IPS-NIHi11 (cell line): ENCODE results near the gene TANC1.

Experiments used
- DNase-seq: peaks from one replicate; pipeline ENCODE4 v3.0.0; 2012; ENCODE audit warnings: mixed read lengths, low spot score

The TANC1 gene

DNA sequence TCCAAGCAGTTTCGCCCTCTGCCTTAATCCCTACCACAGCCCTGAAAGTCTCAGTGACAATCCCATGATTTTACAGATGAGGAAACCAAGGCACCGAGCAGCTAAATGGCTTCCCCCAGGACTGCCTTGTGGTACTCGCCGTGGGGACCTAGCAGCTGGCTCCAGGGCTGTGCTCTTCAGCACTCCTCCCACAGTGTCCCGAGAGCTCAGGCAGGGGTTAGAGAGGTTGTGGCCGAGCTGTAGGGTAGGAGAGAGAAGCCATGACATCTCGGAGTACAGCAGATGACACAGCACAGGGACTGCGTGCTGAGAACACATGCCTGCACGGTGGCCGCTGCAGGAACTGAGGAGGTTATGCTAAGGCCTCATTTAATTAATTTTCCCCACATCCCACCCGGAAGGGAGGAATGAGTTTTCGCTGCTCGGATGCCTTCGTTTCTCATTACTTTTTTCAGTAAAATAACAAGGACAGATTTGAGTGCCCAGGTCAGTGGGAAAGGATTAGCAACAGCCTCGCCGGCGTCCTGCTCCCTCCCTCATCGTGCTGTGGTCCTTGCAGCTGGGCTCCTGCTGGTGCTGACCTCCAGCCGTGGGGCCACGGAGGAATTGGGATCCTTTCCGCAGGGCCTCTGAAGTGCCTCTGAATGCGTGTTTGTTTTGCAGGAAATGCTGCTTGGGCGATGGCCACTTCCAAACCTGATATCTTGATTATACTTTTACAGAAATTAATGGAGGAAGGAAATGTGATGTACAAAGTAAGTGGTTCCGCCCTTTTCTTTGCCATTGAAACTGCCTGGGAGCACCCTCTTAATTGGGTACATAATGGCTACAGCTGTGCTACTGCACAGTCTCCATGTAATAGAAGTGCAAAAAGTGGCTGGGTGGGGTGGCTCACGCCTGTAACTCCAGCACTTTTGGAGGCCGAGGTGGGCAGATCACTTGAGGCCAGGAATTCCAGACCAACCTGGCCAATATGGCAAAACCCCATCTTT, 256.9 kb downstream of the TANC1 start:
- DNase-seq: no peak

DNA sequence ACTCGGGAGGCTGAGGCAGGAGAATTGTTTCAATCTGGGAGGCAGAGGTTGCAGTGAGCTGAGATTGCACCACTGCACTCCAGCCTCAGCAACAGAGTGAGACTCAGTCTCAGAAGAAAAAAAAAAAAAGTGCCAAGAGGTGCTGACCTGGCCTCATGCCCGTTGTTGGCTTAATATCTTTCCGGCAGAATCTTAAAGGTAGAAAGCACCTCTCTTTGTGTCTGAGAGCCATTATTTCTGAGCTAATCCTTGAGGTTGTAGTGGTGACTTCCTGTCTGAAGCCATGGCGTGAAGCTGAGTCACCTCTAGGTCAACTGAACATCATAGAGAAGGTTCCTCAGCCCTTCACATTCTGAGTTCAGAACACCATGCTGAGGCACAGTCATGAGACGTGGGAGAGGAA, 257.6 kb downstream of the TANC1 start:
- DNase-seq: no peak

DNA sequence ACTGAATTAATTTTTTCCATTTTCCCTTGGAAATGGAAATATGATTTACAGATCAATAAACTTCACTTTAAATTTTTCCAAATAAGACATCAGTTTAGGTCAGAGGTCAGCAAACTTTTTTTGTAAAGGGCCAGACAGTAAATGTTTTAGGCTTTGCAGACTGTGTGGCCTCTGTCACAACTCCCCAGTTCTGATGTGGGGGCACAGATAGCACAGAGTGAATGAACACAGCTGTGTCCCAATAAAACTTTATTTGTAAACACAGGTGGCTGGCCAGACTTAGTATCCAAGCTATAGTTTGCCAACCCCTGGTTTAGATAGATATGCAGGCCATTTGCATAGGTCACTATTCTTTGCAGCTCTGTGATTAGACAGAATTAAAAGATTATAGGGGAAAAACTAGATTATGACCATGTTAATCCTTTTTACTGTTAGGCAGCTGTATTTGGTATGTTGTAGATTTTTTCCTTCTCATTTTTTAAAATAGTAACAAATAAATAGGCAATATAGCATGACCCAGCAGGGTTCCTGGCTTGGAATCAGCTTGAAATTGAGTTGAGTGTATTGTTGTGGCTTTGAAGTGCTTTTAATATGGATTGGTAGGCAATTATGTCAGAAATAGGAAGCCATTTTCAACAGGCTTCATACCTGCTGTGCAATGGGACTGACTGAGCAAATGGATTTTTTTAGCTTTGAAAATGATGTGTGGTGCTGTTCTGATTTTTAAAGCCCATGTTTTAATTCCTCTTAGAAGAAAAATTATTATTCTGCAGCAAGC, 258.4 kb downstream of the TANC1 start:
- no peak for DNase-seq

DNA sequence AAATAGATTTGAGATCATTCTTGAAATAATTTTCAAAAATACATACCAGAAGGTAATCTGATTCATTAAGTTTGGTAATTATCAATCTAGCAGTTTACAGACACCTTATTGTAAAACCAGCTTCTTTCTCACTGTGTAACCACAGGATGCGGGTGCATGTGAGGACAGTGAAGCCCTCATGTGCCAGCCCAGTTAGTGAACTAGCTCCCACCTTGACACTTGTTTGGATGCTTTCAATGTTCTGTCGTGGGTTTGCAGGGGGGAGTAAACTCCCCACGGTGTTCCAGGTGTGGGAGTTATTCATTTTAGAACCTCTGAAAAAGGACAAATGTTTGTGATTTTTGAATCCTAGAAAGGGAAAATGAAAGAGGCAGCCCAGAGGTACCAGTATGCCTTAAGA, 259.0 kb downstream of the TANC1 start:
- no peak for DNase-seq

DNA sequence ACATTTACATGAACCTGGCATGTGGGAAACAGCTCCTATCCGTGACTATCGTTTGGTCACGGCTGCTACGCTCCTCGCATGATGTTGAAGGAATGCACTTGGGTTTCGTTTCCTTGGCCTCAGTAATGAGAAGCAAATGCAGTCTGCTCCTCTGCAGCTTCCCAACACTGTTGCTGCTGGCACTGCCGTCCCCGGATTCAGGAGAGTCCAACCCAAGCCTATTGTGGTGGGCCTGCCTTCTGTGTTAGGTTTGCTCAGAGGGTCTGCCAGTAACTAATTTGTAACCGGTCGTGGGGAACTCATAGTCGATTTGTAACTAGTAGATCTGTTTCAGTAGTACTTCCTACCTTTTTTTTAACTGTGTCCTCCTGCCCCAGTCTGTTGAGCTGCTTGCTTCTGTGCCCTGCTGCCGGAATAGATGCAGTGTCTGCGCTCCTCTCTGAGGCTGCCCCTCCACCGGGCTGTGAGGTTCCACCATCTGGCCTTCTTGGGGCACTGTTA, 259.7 kb downstream of the TANC1 start:
- no peak for DNase-seq

DNA sequence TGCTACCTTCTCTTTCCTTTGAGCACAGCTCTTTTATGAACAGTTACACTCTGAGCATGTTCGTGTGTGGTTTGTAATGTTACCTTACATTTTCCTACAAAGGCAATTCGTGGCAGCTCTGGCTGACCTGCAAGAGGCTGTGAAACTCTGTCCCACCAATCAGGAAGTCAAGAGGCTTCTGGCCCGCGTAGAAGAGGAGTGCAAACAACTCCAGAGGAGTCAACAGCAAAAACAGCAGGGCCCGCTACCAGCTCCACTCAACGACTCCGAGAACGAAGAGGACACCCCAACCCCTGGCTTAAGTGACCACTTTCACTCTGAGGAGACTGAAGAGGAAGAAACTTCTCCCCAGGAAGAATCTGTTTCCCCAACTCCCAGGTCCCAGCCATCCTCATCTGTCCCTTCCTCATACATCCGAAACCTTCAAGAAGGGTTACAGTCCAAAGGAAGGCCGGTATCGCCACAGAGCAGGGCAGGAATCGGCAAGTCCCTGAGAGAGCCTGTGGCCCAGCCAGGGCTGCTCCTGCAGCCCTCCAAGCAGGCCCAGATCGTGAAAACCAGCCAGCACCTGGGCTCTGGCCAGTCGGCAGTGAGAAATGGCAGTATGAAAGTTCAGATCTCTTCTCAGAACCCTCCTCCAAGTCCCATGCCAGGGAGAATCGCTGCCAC, 261.2 kb downstream of the TANC1 start:
- DNase-seq: no peak

DNA sequence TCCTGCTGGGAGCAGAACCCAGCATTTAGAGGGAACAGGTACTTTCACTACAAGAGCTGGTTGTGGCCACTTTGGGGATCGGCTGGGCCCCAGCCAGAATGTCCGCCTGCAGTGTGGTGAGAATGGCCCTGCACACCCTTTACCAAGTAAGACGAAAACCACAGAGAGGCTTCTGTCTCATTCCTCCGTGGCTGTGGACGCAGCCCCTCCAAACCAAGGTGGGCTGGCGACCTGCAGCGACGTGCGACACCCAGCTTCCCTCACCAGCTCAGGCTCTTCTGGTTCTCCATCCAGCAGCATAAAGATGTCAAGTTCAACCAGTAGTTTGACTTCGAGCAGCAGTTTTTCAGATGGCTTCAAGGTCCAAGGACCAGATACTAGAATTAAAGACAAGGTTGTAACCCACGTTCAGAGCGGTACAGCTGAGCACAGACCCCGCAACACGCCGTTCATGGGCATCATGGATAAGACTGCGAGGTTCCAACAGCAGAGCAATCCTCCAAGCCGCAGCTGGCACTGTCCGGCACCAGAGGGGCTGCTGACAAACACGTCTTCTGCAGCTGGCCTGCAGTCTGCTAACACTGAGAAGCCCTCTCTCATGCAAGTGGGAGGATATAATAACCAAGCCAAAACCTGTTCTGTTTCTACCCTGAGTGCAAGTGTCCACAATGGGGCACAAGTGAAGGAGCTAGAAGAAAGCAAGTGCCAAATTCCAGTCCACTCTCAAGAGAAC, 261.9 kb downstream of the TANC1 start:
- no peak for DNase-seq

DNA sequence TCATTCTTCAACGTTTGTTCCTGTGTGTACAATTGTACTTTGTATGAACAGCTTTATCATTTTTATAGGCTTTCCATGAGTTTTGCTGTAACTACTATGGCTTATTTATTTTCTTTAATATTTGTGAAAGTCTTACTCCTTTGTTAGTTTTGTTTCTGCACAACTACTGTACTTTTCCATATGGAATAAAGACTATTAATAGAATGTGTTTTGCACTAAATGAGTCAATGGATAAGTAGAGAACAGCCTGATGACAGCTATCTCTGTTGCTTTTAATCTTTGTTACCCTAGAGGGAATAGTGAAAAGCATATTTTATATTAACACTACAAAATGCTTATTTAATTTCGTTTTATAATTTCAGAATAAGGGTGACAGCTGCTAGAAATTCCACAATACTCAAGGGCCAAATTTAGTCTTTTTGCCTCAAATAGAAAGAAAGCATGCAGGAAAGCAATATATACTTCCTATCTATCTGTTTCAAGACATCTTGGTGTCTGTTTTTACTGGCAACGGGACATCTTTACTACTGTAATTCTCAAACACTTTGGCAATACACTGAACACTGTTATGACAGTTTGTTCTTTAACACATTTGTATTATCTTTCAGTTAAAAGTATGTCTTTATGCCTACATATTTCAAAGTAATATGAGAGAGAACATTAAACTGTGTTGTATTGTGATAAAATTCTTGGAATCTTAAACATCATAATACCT, 264.2 kb downstream of the TANC1 start:
- DNase-seq: no peak

DNA sequence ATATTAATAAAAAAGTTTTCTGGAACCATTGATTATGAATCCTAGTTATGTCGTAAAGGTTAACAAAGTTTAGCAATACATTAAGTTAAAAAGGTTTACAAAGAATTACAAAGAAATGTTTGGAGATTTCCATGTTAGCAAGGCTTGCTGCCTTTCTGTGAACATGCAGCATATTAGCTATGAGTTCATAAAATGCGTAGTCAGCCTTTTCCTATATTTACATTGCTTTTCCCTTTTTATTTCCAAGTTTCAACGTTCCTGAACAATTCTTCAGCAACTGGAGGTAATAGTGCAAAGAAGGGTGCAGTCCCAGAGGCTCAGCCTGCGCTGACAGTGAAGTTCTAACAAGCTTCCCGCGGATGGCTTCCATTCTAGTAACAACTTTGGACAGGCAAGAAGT, 266.4 kb downstream of the TANC1 start:
- no peak for DNase-seq

DNA sequence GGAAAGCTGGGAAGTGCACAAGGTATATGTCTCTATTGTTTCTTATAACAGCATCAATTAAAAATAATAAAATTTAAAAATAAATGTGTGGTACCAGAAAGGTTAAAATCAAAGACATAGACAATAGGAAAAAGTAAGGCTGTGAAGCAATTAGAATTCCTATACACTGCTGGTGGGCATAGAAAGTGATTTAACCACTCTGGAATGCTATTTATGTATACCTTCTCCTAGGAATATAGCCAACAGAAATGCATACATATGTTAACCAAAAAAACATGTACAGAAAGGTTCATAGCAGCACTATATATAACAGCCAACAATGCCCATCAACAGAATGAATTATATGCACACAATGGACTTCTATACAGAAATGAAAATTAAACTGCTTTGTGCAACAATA, 275.1 kb downstream of the TANC1 start:
- DNase-seq: no peak

DNA sequence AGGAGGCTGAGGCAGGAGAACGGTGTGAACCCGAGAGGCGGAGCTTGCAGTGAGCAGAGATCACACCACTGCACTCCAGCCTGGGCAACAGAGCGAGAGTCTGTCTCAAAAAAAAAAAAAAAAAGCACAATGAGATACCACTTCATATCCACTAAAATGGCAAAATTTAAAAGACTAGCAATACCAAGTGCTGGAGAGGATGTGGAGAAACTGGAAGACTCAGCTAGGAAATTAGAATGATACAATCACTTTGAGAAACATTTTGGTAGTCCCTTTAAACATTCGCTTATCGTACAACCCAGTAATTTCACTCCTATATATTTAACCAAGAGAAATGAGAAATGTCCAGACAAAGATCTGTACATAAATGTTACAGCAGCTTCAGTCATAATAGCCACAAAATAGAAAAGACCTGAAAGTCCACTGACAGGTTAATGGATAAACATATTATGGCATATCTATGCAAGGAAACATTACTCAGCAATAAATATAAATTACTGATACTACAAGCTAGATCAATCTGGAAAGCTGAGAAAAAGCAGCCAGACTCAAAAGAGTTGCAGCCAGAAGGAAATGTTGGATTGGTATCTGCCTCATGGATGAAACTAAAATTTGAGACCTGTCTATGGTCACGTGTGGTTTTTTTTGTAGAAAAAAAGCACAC, 278.0 kb downstream of the TANC1 start:
- DNase-seq: no peak

DNA sequence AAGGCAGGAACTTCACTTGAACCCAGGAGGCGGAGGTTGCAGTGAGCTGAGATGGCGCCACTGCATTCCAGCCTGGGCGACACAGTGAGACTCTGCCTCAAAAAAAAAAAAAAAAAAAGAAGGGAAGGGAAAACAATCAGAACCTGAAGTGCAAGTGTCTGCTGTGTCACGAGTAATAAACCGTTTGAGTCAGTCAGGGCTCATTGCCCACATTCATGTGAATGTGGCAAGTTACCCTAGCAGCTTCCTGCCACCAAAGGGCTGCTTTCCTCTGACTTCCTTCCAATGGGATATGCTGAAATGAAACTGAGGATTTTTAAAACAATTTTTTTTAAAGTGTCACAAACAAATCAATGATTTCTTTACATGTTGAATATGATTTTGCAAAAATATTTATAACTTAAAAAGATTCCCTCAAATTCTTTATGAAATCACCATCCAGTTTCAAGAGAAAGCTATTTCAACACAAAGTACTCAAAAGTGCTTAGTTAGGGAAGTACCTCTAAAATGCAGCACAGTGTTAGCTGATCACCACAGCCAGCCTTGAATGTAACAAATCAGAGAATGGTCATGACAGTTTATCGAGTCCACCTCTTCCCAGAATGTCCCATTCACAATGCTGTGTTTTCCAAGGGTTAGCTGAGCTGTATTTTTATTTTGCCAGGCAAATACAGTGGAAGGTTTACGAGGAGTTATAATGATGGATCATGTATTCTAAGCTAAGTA, 281.7 kb downstream of the TANC1 start:
- DNase-seq: peak; percentile 41

DNA sequence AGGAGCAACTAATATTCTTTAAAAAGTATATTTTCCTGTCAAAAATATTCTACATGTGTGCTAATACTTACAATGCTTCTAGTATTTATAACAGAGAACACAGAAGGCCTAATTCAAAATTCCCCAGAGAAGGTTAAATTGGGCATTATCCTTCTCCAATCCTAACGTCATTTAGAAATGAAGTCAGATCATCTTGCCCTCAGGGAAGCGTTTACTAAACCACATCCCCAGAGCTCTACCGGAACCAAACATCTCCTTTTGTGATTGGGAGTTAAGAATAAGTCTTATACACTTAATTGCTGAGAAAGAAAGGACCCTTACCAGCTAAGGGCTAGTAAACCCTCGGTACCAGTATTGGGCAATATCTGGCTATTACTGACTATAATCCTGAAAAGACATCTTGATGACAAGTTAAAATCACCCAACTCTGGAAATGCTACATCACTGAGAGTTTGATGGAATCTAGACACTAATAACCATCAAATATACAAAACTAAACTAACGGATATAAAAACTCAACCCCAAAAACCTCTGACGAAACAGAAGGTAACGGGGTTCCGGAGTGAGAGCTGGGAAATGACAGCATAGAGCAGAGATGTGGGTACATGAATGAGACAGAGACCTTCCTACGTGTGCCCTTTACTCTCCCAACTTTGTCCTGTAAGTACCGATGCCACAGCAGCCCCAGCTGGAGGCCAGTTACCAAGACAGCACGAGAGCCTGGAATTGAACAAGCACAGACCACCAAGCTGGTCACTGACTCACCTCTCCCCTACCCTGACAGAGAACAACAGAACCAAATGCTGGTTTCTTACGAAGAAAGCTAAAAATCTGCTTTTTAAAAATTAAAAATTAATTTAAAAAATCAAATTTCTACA, 283.1 kb downstream of the TANC1 start:
- no peak for DNase-seq

DNA sequence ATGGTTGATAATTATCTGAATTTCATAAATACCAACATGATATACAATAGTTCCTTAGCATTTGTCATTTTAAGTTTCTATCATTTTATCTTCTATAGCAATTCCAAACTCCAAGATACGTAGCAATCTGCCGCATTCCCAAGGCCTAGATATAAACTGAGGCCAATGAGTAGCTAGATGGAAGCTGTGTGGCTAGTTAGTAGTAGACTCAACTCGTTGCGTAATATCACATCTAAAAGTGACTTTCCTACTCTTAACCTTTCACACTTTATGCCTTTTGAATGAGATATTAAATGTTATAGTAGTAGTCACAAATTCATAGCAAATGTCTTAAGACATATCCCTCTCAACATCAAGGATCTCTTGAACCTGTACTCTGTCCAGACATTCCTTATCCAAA, 284.5 kb downstream of the TANC1 start:
- DNase-seq: no peak

DNA sequence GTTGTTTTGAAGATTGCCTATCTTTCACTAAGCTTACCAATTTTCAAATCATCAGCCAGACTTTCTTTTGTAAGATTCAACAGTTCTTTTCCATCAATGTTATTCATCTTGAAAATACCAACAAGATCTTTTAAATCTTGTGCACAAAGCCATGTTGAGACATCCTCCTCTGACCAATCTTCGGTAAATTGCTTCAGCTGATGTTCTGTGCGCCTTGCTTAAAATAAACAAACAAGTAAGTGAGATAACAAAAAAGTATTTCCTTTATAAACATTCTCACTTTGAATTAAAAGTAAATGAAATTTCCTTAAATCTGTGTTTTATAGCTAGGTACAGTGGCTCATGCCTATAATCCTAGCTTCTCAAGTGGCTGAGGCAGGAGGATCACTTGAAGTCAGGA, 287.7 kb downstream of the TANC1 start:
- DNase-seq: no peak

DNA sequence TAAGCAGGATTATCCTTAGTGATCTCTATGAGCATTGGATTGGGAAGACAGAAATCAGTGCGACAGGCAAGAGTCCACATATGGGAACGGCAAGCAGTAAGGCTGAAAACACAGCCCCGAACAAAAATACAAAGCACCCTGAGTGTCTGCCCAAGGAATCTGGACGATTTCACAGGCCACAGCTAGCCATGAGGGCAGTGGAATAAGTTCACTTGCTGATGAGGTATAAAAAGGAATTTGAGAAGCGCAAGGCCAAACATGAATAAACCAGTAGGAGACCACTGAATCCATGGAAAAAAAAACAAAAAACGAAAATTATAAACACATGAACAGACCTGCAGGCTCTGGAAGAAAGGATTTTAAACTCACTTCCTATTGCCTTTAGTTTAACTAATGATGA, 293.8 kb downstream of the TANC1 start:
- DNase-seq: no peak

DNA sequence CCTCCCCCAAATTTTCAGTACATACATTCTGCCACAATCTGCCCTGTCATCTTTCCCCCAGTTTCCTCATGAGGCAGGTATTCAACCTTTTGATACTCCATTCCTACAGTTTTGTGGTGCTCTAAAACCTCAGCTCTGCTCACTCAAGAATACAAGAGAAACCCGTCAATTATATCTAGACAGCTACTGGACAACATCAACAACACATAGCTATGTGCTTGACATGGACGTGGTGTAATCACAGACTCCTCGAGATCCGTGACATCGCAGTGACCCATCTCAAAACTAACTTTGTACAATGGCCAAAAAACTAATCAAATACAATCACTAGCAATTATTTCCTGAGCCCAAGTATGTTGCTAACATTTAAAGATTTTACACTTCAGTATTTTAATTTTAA, 294.5 kb downstream of the TANC1 start:
- DNase-seq: no peak

DNA sequence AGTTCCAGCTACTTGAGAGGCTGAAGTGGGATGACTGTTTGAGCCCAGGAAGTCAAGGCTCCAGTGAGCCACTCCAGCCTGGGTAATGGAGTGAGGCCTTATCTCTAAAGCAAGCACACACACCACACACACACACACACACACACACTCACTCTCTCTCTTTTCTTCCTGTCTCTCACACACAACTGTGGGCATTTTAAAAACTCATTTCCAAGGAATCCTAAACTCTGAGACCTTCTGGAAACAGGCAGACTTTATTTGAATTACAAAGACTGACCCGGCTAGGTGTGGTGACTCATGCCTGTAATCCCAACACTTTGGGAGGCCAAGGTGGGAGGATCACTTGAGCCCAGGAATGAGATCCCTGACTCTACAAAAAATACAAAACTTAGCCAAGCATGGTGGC, 296.7 kb downstream of the TANC1 start:
- no peak for DNase-seq

DNA sequence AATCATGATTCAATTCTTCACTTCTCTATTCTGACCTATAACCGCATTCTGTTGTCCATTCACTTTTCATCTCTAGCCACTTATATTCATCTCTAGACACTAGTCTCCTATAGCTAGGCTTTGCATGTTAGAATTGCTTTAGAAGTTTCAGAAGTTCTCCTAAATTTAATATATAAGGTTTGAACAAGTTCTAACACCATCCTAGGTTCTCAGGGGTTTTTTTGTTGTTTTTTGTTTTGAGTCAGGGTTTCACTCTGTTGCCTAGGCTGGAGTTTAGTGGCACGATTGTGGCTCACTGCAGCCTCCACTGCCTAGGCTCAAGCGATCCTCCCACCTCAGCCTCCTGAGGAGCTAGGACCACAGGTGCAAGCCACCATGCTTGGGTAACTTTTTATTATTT, 298.1 kb downstream of the TANC1 start:
- no peak for DNase-seq
